ENCODE results near the gene CMTM2. TPM values are rescaled to one million over a fixed set of nuclear protein-coding genes. Genes with fewer than 3 reads are reported as not detected.

Gene CMTM2
- total and polyA plus RNA-seq, 9 of the 15 experiments (the other 6 are each of a cell fraction or from before 2014, with no cell fraction given): not detected

DNA sequence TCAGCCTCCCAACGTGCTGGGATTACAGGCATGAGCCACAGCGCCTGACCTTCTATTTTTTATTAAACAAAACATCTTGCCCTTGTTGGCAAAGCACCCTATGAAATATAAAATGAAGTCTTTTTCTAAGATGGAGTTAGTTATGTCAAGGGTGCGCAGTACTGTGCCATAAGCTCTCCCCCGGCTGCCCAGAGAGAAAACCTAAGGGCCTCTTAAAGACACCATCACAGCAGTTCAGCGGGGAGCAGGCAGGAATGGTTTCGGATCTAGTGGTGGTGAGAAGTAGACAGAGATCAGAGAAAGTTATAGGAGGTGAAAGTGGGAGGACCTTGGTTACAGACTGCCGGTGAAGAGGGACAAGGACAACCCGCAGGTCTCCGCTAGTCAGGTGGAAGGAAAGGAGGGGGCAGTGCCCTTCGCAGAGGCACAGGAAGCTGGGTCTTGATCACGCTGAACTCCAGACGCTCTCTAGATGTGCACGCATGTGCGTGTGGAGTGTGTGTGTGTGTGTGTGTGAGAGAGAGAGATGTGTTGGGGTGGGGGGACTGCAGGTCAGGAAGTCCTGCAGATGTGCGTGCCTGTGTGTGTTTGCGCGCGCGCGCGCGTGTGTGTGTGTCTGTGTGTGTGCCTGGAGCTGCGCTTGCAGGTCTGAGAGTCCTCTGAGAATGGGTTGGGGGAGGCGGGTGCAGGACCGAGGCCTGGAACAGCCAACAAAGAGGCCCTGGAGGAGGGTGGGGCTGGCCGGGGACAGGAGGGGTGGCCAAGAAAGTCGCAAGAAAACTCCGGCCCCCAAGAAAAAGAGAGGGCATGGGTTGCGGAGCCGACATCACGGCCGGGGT lies 24.5 kb downstream of the CMTM2 start (continued):
- TF ChIP-seq TRIM25 (IDR thresholded peaks at IDR 0.05; ENCODE audit: borderline replicate concordance) (no peak), DDX20 (tag; IDR thresholded peaks at IDR 0.05; ENCODE audit: low read depth) (peak; percentile 77; the same call in 1 of the 2 replicates), MCM3 (IDR thresholded peaks at IDR 0.05) (no peak), ZNF785 (CRISPR knock-in tag; IDR thresholded peaks at IDR 0.05) (no peak), ZNF165 (CRISPR knock-in tag; IDR thresholded peaks at IDR 0.05; ENCODE audit: borderline replicate concordance) (0 out of 2 replicates have a peak, but pooled peaks have one; percentile 72), POU5F1 (IDR thresholded peaks at IDR 0.05; ENCODE audit: borderline replicate concordance, low read depth, low read length, partially characterized antibody) (no peak), GATAD2B (IDR thresholded peaks at IDR 0.05; ENCODE audit: borderline replicate concordance) (no peak), ZMIZ1 (IDR thresholded peaks at IDR 0.05; ENCODE audit: low read depth in 2 of 2, low read length in 2 of 2) (no peak), ZKSCAN1 (IDR thresholded peaks at IDR 0.05; ENCODE audit: low read depth, low read length) (no peak), CBX3 (IDR thresholded peaks at IDR 0.05; ENCODE audit: borderline replicate concordance in 1 of 2, low read length in 2 of 2) (no peak), STAT5B (CRISPR knock-in tag; IDR thresholded peaks at IDR 0.05) (no peak), CBFA2T2 (conservative IDR thresholded peaks at IDR 0.05) (0 out of 2 replicates have a peak, but pooled peaks have one; percentile 16), ZNF431 (CRISPR knock-in tag; IDR thresholded peaks at IDR 0.05) (no peak), ZNF41 (CRISPR knock-in tag; conservative IDR thresholded peaks at IDR 0.05) (peak; percentile 76; the same call in 1 of the 2 replicates), SP1 (CRISPR knock-in tag; IDR thresholded peaks at IDR 0.05) (no peak), TBP (optimal IDR thresholded peaks at IDR 0.05; ENCODE audit: low read depth, low read length) (no peak)
- TF ChIP-seq, protein P1, sequence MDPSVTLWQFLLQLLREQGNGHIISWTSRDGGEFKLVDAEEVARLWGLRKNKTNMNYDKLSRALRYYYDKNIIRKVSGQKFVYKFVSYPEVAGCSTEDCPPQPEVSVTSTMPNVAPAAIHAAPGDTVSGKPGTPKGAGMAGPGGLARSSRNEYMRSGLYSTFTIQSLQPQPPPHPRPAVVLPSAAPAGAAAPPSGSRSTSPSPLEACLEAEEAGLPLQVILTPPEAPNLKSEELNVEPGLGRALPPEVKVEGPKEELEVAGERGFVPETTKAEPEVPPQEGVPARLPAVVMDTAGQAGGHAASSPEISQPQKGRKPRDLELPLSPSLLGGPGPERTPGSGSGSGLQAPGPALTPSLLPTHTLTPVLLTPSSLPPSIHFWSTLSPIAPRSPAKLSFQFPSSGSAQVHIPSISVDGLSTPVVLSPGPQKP (CRISPR knock-in tag; IDR thresholded peaks at IDR 0.05): no peak
- TF ChIP-seq, protein P2, sequence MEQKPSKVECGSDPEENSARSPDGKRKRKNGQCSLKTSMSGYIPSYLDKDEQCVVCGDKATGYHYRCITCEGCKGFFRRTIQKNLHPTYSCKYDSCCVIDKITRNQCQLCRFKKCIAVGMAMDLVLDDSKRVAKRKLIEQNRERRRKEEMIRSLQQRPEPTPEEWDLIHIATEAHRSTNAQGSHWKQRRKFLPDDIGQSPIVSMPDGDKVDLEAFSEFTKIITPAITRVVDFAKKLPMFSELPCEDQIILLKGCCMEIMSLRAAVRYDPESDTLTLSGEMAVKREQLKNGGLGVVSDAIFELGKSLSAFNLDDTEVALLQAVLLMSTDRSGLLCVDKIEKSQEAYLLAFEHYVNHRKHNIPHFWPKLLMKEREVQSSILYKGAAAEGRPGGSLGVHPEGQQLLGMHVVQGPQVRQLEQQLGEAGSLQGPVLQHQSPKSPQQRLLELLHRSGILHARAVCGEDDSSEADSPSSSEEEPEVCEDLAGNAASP (IDR thresholded peaks at IDR 0.05): no peak
- TF ChIP-seq, protein P3, sequence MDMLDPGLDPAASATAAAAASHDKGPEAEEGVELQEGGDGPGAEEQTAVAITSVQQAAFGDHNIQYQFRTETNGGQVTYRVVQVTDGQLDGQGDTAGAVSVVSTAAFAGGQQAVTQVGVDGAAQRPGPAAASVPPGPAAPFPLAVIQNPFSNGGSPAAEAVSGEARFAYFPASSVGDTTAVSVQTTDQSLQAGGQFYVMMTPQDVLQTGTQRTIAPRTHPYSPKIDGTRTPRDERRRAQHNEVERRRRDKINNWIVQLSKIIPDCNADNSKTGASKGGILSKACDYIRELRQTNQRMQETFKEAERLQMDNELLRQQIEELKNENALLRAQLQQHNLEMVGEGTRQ (CRISPR knock-in tag; IDR thresholded peaks at IDR 0.05): no peak

All from K562 (cell line).